Adipose tissue (tissue), 3 donors: ENCODE data around the gene ZFAND2A. TPM values are rescaled to one million over a fixed set of nuclear protein-coding genes. Genes with fewer than 3 reads are reported as not detected.
"Not testable (repeated sequence)": the region's sequence is repeated elsewhere in the genome, so short reads cannot be mapped to it uniquely, and the experiment has no call there.

ENCODE experiments used
- H3K27ac ChIP-seq: one replicate; pipeline ENCODE4 v1.5.1; 2013; ENCODE audit warnings: low read depth, low read length
- WGBS, 3 donors: extraction: QIAGEN DNeasy Blood & Tissue Kit; methylation state at CpG; one replicate each; pipeline ENCODE4 v1.1.7; 2013; 5-methylcytosine and 5-hydroxymethylcytosine counted together
- polyA plus RNA-seq, 3 donors: library from polyadenylated mRNA; stranded (reverse); fragments of 200-250 nt; gene quantifications; one replicate each; pipeline ENCODE4 v1.2.3, GENCODE V29; 2013
- donor health status: healthy with polysubstance abuse.
- donor health status: Bipolar disorder and iron deficiency.
- donor health status: healthy.

Gene ZFAND2A
- polyA plus RNA-seq, 3 donors: 35.0 to 49.8 (median 36.9) TPM

DNA sequence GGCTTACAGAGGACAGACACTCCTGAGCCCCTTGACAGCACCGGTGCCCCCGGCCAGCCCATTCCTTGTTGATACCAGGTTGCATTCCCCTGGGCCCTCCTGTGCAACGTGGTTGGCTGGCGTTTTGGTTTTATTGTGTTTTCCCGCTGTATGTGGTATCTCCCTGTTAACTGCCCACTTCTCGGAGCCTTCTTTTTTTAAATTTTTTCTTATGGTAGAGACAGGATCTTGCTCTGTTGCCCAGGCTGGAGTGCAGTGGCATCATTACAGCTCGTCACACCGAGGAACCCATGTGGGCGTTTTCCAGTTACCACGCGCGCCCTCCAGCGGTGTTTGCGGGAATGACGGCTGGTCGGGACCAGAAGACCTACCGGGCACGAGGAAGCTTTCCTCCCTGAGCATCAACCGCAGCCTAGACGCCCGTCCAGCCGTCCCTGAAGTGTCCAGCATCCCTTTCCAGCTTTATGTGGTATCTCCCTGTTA lies 16.9 kb upstream of the ZFAND2A start:
- WGBS, 3 donors: 33 to 39% (median 36%) methylated on average over 22 of the region's 22 CpGs
- H3K27ac ChIP-seq: no peak overlapping the region

DNA sequence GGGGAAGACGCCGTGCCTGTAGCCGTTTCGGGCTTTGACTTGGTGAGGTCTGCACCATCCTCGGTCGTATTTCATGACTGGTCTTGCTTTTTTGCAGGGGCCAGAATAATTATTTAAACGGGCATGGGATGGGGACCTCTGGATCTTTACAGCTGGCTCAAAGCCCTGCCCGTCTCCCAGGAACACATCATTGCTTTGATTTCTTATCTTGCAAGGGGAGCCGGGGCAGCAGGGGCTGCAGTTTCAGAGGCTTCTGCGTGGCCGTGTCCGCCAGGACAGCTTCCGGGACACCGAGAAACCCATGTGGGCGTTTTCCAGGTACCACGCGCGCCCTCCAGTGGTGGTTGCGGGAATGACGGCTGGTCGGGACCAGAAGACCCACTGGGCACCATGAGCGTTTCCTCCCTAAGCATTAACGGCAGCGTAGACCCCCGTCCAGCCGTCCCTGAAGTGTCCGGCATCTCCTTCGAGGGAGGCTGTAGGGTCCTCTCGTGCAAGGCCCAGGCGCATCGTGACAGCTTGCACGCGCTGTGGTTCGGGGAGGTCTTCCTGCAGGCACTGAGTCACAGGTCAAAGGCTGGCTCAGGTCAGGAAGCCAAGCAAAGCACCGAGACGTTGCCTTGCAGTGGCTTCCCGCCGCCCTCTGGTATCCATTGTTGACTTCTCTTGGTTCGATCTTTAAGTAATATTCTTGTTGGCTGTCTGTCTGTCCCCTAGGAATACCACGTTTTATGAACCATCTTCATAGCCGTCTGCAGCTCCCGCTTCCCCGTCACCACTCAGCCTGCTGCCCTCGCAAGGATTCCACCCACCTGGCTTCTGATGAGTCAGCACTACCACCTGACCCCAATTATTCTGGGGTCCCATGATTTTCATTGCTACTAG lies 16.2 kb upstream of the ZFAND2A start:
- no peak overlapping the region for H3K27ac ChIP-seq
- WGBS, 3 donors: 18 to 26% (median 18%) methylated on average over 44 of the region's 44 CpGs

DNA sequence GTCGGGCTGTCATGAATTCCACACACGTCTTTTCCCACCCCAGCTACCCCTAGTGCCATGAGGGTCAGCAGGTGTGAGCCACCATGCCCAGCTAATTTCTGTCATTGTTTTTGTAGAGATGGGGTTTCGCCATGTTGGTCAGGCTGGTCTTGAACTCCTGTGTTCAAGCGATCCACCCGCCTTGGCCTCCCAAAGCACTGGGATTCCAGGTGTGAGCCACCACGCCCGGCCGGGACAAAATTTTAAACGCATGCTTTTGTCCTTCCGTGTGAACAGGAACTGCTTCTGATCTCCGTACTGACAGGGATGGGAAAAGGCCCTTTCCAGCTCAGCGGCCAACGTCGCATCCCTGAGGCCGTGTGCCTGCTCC lies 15.6 kb upstream of the ZFAND2A start:
- no peak overlapping the region for H3K27ac ChIP-seq
- WGBS, 3 donors: 89 to 92% (median 90%) methylated on average over 15 of the region's 15 CpGs

DNA sequence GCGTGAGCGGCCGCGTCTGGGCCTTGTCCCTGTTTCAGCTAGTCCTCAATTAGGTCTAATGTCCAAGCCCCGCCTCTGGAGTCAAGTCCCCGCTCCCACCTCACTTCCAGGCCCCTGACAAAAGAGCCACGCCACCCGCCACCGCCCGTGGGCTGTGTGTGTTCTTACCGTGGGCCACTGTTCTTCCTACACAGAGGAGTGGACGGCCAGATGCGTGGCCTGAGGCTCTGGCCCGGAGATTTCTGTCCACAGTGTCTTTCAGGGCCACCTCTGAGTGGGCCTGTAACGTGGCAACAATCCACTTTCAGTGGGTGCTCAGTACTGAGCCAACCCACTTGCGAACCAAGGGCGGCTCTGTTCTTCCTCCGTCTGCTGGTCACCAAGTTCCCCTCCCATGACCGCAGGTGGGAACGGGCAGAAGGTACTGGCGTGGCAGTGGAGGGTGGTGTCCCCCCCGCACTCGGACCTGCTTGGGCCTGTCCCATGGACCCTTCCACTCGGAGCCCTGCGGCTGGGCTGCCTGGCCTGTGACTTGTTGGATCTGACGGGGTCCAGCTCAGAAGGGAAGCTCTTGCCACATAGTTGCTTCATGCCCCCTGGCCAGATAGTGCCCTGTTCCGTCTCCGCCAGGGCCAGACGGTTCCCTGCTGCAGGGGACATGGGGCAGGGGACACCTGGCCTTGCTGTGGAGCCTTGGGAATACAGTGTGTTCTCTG lies 15.0 kb upstream of the ZFAND2A start:
- no peak overlapping the region for H3K27ac ChIP-seq
- 87 to 96% (median 90%) methylated on average over 29 of the region's 29 CpGs for WGBS, 3 donors

DNA sequence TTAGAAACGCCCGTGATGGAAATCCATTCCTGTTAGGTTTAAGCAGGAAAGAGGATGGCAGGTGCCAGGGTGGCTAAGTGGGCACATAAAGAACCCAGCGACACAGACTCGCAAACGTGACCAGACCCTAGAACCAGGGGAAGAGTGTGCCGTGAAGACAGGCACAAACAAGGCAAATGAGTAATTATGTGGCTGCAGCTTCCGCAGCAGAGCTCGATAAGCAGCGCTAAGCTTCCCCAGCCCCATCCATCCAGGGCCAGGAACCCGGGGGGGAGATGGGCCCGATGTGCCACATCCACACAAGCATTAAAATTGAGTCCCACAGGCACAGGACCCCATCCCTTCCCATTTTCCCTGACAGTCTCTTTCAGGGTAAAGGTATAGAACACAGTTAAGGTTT lies 14.0 kb upstream of the ZFAND2A start:
- WGBS, 3 donors: 80 to 85% (median 83%) methylated on average over 11 of the region's 11 CpGs
- no peak overlapping the region for H3K27ac ChIP-seq

DNA sequence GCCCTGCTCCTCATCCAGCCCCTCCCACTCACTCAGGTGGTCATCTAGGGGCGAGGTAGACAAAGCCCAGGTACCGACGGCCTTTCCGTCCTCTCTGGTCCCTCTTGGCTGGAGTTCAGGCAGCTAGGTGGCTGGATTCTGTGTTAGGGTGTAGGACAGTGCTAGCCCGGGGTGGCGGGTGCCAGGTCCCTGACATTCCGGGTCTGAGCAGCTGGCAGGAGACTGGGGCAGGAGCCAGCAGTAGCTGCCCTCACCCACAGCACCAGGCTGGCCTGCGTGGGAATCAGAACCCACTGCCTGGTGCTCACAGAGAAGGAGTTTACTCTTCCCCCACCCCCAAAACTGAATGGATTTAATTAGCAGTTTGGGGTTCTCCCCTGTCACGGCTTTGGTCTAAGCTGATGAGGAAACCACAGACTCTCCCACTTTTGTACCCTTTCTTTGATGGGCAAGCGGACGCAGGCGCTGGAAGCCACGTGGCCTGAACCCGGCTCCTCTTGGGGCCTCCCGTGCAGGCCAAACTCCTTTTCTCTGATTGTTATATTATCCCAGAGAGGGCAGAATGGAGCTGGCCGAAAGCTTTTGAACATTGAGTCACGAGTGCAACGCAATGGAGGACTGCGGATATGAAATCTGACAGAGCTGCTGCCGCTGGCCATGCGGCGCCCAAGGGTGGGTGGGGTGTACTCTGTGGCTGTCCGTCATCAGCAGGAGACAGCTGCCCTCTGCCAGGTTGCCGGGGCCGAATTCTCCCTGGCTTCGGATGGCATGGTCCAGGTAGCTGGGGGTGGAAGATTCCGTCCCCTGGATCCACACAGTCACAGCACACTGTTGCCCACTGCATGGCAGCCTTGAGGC lies 12.9 kb upstream of the ZFAND2A start:
- WGBS, 3 donors: 84 to 90% (median 88%) methylated on average over 27 of the region's 27 CpGs
- no peak overlapping the region for H3K27ac ChIP-seq

DNA sequence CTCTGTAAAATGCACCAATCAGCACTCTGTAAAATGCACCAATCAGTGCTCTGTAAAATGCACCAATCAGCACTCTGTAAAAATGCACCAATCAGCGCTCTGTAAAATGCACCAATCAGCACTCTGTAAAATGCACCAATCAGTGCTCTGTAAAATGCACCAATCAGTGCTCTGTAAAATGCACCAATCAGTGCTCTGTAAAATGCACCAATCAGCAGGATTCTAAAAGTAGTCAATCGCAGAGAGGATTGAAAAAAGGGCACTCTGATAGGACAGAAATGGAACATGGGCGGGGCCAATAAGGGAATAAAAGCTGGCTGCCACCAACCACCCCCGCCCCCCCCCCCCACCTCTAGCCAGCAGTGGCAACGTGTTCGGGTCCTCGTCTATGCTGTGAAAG lies 11.5 kb upstream of the ZFAND2A start:
- 52 to 73% (median 67%) methylated on average over 5 to 7 of the region's 7 CpGs for WGBS, 3 donors
- H3K27ac ChIP-seq: not testable (repeated sequence)

DNA sequence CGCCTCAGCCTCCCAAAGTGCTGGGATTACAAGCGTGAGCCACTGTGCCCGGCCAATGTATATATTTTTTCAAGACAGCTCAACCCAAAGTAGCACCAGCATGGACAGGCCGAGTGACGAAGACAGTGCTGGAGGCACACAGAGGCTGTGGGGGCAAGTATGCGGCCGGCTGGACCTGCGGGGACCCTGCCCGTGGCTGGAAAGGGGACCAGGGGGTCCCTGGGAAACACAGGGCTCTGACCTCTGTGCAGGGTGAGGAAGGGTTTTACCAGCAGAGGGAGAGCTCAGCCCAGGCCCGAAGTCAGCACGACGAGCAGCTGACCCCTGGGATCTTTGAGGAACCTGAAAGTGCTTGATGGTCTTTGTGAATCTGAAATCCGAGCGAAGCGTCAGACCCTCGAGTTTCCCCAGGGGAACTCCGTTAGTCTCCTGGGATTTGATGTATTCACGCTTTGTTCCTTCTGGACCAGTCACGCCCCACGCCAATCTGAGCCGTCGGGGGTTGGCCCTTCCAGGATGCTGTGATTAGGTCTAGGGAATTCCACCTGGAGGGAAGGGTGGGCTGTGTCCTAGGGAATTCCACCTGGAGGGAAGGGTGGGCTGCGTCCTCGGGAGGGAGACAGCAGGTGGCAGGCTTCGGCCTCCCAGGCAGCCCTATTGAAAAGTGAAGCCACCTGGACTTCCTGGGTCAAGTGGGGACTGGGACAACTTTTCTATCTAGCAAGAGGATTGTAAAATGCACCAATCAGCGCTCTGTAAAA lies 10.9 kb upstream of the ZFAND2A start:
- 79 to 91% (median 83%) methylated on average over 26 of the region's 26 CpGs for WGBS, 3 donors
- no peak overlapping the region for H3K27ac ChIP-seq

DNA sequence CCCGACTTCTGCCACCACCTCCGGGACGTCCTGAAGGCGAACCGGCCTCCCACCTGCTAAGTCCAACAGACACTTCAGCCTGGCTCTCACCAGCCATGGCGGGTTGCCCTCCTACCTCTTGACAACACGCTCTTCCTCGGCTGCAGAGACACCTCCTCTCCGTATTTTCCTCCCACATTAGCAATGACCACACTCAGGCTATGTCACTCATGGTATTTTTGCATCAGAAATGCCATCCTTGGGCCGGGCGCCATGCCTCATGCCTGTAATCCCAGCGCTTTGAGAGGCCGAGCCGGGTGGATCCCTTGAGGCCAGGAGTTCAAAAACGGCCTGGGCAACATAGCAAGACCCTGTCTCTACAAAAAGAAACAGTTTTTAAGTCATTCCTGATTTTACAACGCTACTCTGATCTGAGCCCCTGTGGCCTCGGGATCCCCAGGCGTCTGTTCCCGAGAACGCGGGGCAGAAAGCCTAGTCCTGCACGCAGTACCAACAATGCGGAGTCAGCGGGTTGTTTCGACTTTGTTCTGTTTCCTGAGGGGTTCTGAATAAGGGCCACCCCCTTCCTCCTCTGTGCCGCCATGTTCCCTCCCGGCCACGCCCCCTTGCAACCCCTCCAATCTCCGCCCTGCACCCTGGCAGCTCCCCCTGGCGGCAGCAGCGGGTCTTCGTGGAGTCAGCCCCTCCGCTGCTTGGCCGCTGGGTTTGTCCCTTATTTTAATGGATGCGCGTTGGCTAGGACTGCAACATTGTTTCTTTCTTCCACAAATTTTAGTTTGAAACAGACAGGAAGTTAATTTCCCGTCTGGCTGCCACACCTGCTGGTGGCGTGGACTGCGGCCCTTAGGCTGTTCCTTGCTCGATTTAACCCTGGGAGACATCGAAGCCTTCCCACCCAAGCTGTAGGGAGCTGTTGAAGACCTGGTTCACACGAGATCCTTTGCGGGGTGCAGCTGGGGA lies 9.7 kb upstream of the ZFAND2A start:
- no peak overlapping the region for H3K27ac ChIP-seq
- 38 to 41% (median 40%) methylated on average over 43 of the region's 43 CpGs for WGBS, 3 donors

DNA sequence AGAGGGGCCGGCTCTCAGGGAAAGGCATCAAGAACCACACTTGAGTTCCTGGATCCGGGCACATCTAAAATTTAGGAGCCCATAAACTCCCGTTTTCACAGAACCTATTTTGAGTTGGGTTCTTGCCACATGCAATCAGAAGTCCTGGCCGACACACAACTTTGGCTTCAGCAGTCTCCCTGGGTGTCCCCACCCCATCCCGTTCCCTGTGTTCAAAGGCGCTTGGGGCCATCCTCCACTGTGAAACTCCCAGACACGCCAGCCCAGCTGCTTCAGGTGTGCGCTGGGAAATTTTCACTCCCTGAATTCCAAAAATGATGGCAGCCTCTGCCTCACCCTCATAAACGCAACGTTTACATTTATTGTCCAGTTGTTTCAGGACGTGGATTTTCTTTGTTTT lies 8.4 kb upstream of the ZFAND2A start:
- H3K27ac ChIP-seq: no peak overlapping the region
- WGBS, 3 donors: 67 to 86% (median 79%) methylated on average over 11 of the region's 11 CpGs

DNA sequence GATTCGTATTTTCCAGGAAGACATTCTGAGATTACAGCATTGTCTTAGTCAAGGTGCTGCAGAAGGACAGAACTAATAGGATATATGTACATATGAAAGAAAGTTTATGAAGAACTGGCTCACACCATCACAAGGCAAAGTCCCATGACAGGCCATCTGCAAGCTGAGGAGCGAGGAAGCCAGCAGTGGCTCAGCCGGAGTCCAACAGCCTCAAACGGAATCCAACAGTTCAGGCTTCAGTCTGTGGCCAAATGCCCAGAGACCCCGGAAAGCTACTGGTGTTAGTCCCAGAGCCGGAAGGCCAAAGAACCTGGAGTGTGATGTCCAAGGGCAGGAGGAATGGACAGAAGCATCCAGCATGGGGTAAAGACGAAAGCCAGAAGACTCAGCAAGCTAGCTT lies 4.4 kb upstream of the ZFAND2A start:
- WGBS, 3 donors: 83 to 92% (median 89%) methylated on average over 7 of the region's 7 CpGs
- H3K27ac ChIP-seq: no peak overlapping the region

DNA sequence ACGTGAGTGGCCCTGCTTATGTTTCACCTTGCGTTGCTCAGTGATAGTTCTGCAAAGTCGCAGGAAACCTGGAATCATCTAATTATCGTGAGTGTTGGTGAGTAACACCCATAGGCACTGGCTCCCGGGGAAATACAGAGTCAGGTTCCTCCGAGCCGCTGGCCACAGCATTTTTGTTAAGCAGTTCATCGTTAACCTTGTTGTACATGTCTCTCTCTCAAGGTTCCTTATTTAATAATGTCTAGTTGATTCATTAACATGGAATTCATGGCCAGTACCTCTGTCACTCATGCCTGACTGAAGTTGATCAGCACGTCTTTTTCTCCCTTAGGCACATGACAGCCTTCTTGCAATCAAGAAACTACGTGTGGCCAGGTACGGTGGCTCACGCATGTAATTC lies 3.1 kb upstream of the ZFAND2A start:
- H3K27ac ChIP-seq: no peak overlapping the region
- whole genome bisulfite sequencing, 3 donors: 93 to 94% (median 94%) methylated on average over 12 of the region's 12 CpGs

DNA sequence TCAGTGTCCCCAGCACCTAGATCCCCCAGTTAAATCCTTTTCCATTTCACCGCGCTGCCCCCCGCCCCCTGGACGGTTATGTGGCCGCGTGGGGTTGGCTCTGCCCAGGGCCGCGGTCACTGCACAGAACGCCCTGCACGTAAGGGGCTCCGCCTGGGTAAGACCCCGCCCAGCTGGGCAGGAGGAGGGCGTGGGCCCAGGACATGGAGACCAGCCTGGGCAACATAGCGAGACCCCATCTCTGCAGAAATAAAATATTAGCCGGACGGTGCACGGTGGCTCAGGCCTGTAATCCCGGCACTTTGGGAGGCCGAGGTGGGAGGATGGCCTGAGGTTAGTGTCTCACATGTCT lies 650 bp upstream of the ZFAND2A start:
- H3K27ac ChIP-seq: peak overlapping the region; percentile 91
- WGBS, 3 donors: 19 to 25% (median 23%) methylated on average over 19 of the region's 19 CpGs

DNA sequence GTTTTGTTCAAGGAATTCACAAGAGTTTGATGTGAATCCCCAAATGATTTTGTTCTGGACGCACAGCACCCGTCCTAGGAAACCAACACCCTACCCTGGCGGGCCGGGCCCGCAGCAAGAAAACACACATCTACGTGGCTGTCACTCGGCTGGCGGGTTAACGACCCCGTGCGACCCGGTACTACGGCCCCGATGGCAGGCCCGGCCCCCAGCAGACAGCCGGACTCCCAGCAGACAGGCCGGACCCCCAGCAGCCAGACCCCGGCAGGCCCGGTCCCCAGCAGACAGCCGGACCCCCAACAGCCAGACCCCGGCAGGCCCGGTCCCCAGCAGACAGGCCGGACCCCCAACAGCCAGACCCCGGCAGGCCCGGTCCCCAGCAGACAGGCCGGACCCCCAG lies 765 bp downstream of the ZFAND2A start:
- 5 to 7% (median 6%) methylated on average over 16 to 20 of the region's 26 CpGs for WGBS, 3 donors
- H3K27ac ChIP-seq: not testable (repeated sequence)

DNA sequence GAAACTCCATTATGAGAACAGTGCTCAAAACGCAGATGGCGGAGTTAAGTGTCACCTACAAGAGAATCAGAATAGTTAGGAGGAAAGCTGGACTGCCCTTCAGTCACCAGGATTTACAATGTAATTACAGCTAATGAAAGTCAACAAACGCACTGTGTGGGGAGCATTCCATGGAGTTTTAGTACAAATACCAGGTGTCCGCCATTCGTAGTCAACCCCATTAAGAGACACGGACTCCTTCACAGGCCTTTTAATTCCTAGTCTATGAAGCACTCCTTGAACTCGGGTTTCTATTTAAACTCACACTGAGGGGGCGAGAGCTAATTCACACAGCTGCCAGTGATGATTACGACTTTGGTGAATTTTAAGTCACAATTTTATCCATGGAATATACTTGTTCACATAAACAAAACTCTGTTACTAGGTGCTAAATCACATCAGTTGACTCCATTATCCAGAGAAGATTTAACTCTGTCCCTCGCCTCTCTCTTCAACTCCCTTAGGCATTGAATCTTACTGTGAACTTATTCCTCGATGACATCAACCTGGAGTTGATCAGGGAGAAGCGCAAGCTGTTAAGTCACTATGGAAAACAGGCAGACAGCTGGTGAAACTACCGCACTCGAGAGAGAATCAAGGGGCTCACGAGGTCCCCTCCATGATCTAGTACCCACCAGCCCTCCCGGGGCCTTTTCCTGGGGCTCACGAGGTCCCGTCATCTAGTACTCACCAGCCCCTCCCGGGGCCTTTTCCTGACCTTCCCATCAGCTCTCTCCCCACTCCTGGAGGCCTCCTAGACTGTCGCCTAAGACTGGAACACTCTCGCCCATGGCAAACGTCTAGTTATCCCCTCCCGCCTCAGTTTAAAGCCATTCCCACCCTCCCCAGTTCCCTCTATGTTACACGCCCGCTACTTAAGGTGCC lies 1.5 kb downstream of the ZFAND2A start:
- H3K27ac ChIP-seq: no peak overlapping the region
- 48 to 69% (median 60%) methylated on average over 25 of the region's 25 CpGs for WGBS, 3 donors
